SW 1271 (cell line): Measurements from ENCODE around the gene KCNAB1.

Source experiments
- DNase-seq, 2 experiments: peaks; one replicate each; lab custom pipeline; 2025; lab: John Stamatoyannopoulos, UW

KCNAB1 gene

DNA sequence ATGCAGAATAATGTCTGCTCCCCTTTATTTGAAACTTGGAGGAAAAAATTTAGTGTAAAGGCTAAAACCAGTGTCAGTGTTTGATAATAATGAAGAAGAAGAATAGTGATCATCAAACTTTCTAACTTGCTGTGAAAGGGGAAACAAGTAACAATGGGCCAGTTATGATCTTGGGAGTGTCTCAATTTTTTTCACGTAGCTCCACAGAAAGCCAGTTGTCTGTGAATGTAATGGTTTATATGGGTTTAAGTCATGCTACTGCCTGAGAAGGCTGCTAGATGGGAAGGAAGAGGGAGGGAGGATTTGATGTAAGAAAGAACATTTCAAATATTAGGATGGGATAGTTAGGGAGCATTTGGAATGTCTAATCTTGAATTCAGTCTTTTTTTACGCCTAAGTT is 455.7 kb downstream of the KCNAB1 start:
- DNase-seq, result no peak

DNA sequence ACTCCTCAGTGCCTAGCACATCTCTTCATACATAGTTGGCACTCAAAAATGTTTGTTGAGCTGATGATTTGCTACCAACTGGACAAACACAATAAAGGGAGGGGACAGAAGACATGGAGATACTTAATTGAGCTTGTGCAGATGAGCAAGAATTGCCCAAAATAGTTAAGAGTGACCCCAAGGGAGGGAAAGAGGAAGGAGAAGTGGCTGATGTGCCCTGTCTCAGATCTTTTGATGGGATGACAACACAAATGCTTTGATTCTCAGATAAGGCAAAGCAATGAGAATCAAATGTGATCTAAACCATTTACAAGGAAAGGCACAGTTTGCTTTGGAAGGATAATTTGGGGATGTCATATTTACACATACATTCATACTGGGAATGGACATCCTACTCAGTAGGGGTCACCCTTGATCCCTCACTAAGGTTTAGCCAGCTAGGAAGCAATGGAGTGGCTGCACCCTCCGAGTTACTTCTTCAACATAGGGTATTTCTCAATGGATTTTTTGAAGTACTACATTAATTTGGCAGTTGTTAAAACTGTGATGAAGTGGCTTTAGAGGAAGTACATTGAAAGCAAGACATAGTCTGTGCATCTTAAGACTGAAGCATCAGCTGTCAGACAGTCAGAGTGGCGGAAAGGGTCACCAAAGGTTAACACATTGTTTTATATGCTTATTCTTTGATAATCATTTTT is 456.4 kb downstream of the KCNAB1 start:
- DNase-seq, result no peak

DNA sequence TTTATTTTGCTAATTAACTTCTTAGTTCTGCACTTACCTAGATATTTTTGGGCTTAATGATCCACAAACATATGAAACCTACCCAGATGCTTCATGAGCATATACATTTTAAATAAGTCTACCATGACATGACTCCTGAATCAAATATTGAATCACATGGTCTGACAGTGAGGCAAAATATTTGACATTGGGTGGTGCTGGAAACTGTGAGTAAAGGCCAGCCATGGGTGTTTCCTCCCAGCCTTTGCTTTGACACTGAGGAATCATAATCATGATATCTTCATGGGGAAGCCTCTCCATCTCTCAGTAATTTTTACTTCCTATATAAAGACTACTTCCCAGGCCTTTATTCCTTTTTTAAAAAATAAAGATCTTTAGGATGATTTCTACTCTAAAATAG is 457.4 kb downstream of the KCNAB1 start:
- no peak for DNase-seq

DNA sequence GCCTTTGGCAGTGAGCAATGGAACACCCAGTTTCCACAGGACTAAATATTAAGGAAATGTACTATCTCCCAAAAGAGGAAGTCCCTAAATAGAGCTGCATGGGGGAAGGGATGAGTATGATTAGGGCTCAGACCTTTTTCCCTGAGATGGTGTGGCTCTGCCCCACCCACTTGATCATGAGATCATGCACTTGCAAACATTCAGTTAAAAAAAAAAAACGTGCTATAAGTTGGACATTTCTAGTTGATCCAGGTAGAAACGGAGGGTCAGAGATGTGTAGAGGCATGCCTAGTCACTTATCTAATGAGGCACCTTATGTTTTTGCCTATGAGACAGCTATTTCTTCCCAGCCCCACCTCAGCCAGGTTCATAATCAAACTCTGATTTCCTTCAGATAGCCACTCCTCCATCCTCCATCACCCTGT is 459.1 kb downstream of the KCNAB1 start:
- DNase-seq, result no peak

DNA sequence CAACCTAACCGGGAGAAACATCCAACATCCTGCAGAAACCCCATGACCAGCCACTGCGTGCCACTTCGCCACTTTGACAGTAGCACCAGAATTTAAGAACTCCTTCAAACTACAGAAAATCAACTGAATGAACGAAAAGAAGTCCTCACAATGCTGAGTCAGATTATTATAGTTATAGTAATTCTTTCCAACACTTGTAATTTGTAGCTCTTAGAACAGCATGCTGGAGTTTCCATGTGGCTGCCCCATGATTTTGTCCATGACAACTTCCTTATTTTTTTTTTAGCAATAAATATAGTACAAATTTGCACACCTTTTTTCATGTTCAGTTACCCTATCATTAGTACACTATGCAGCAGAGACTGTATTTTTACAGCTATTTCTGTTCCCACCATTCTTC is 460.7 kb downstream of the KCNAB1 start:
- DNase-seq, result no peak

DNA sequence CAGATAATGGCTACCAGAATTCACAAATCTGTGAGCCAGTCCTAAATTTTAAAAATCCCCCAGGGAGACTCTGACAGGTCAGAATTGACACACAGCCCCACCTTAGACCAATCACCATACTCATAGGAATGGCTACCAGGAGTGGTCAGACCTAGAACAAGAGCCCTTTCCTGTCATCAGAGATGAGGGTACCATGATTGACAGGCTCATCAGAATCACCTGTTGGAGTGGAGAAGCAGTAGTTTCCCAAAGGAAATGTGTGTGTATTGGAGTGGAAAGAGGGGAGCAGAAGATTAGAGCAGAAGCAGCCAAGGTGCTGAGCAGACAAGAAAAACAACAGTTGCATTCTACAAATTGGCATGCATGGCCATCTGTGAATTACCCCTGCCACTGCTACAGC is 461.6 kb downstream of the KCNAB1 start:
- no peak for DNase-seq

DNA sequence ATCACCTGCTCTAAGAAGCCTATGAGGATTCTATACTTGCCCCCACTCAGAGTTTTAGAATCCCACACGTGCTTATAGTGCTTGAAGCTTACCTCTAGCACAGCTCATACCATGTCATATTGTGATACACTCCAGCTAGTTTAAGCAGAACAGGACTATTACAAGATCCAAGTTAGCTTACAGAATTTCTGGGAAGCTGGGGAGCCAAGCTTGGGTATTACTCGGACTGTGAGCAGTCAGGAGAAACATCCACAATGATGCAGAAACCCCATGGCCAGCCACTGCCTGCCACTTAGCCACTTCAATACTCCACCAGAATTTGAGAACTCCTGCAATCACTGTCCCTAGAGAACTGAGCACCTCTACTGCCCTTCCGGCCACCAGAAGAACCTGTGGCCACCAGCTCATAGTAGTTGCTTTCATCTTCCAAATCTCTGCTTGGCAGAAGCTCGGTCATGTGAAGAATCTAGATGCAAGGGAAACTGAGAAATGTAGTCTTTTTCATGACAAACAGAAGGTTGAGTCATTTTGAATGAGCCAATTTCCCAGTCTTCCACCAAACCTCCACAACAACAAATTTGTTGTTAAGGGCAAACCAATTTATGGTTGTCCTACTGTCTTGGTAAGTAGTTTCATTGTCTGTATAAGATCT is 462.3 kb downstream of the KCNAB1 start:
- DNase-seq, result no peak

DNA sequence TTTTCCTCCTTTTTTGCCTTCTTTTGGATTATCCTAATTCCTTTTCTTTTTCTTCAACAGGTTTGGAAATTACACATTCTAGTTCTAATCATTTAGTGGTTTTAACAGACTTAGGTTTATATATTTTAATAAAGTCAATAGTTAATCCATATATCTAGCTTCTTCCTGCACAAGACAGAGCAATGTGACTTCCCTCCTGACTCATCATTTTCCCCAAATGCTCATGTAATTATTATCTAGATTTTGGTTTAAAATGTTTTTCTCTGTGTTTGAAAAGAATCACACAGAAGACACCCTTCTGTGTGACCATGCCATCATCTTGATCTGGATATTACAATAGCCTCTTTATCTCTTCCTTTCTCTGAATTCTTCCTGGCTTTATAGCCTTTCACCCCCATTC is 463.1 kb downstream of the KCNAB1 start:
- no peak for DNase-seq

DNA sequence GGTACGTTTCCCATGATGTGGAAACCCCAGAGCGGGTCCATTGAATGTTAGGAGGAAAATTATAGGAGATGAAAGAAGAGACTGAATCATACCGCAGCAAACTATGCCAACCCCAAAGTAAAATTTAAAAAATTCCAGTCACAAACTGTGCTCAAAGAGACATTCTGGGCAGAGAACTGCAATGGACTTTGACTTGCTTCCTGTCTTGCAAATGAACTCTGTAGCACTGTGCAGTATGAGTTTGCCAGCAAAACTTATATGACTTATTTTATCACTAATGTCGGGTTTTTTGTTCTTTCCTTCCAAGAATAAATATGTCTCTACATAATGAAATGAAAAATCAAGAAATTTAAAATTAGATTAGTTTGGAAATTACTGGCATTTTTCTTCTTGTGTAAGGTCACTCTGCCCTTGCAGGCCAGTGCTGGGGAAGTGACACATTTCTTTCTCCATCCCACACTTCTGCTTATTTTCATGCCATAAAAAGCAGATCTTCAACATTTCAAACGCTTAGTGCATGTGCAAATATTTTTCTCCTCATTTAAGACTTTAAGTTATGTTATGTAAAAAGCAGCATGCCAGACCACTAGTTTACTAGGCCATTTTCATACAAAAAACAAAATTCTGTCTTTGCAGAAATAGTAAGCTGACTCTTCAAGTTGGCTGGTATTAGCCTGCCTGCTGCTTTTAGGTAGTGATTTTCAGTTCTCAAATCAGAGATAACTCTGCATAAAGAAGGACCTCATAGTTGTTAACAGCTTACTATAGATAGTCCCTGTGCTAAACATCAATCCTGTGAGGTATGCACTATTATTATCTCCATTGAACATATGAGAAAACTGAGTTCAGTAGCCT is 466.8 kb downstream of the KCNAB1 start:
- DNase-seq, result no peak

DNA sequence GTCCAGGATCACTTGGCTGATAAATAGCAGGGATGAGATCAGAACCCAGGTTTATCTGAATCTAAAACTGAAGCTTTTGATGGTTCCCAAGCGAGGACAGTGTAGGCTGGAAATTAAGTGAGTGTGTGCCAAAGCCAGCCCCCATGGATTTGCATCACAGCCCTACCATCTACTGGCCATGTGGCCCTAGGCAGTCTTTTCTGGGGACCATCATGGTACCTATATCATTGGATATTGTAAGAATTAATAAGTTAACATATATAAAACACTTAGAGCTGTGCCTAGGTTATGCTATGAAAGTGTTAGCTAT is 467.3 kb downstream of the KCNAB1 start:
- DNase-seq, result no peak
